ENCODE results near the gene EIF5A. TPM values are rescaled to one million over a fixed set of nuclear protein-coding genes. Genes with fewer than 3 reads are reported as not detected.

The EIF5A gene
- total and polyA plus RNA-seq, 4 donors: 179 to 506 (median 302) TPM

- 56% methylated on average over 4 of the region's 4 CpGs for WGBS
Observed at GRCh38 chr17:7263801-7264078, 43.7 kb upstream of the EIF5A start.

GRCh38 chr17:7266784-7267183 is 40.6 kb upstream of the EIF5A start:
- H3K4me1 ChIP-seq (ENCODE audit: control insufficient read depth in 4 of 4, insufficient read depth in 4 of 4, low read length in 3 of 4): peaks cover 4 to 19% (median 12%) of the 10 kb centered on the region in 4 donors
- H3K4me3 ChIP-seq (ENCODE audit: low read depth in 1 of 3, low read length in 3 of 3): no peak overlapping the region
- H3K9me3 ChIP-seq (ENCODE audit: control insufficient read depth in 4 of 4, low read length in 3 of 4): no peaks in the 10 kb centered on the region
- H3K36me3 ChIP-seq (ENCODE audit: control insufficient read depth in 4 of 4, insufficient read depth in 3 of 4, low read depth in 1 of 4, low read length in 3 of 4): no peaks in the 10 kb centered on the region
- WGBS: 77% methylated on average over 1 of the region's 1 CpG
- H3K9ac ChIP-seq (ENCODE audit: low read depth in 1 of 2, low read length in 2 of 2): no peak overlapping the region
- no peaks in the 10 kb centered on the region for H3K27me3 ChIP-seq (ENCODE audit: control insufficient read depth in 4 of 4, insufficient read depth in 4 of 4, low read length in 3 of 4)
- no peak overlapping the region for H3K27ac ChIP-seq (ENCODE audit: low read depth in 1 of 2, low read length in 2 of 2)
- DNase-seq (ENCODE audit: low spot score): no peak
- TF ChIP-seq HNF4G (IDR thresholded peaks at IDR 0.05) (no peak), SP1 (IDR thresholded peaks at IDR 0.05) (no peak), REST (IDR thresholded peaks at IDR 0.05) (no peak), HNF4A (conservative IDR thresholded peaks at IDR 0.05) (no peak), JUND (IDR thresholded peaks at IDR 0.05) (no peak), RXRA (IDR thresholded peaks at IDR 0.05) (no peak), FOXA2 (IDR thresholded peaks at IDR 0.05) (no peak), YY1 (IDR thresholded peaks at IDR 0.05) (no peak), CTCF (IDR thresholded peaks at IDR 0.05; ENCODE audit: low read depth, low read length, missing input control) (no peak), TAF1 (conservative IDR thresholded peaks at IDR 0.05) (no peak), EGR1 (IDR thresholded peaks at IDR 0.05; ENCODE audit: low read depth in 2 of 2) (no peak)
- TF ChIP-seq, protein P1, sequence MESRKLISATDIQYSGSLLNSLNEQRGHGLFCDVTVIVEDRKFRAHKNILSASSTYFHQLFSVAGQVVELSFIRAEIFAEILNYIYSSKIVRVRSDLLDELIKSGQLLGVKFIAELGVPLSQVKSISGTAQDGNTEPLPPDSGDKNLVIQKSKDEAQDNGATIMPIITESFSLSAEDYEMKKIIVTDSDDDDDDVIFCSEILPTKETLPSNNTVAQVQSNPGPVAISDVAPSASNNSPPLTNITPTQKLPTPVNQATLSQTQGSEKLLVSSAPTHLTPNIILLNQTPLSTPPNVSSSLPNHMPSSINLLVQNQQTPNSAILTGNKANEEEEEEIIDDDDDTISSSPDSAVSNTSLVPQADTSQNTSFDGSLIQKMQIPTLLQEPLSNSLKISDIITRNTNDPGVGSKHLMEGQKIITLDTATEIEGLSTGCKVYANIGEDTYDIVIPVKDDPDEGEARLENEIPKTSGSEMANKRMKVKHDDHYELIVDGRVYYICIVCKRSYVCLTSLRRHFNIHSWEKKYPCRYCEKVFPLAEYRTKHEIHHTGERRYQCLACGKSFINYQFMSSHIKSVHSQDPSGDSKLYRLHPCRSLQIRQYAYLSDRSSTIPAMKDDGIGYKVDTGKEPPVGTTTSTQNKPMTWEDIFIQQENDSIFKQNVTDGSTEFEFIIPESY (IDR thresholded peaks at IDR 0.05): no peak
- TF ChIP-seq, protein P2, sequence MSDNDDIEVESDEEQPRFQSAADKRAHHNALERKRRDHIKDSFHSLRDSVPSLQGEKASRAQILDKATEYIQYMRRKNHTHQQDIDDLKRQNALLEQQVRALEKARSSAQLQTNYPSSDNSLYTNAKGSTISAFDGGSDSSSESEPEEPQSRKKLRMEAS (IDR thresholded peaks at IDR 0.05): no peak

More at GRCh38 chr17:7263801-7264078, 43.7 kb upstream of the EIF5A start:
- H3K27me3 ChIP-seq (ENCODE audit: control insufficient read depth in 4 of 4, insufficient read depth in 4 of 4, low read length in 3 of 4): no peaks in the 10 kb centered on the region
- TF ChIP-seq CTCF (IDR thresholded peaks at IDR 0.05; ENCODE audit: low read depth, low read length, missing input control) (no peak), RXRA (IDR thresholded peaks at IDR 0.05) (no peak)
- no peaks in the 10 kb centered on the region for H3K36me3 ChIP-seq (ENCODE audit: control insufficient read depth in 4 of 4, insufficient read depth in 3 of 4, low read depth in 1 of 4, low read length in 3 of 4)
- H3K27ac ChIP-seq (ENCODE audit: low read depth in 1 of 2, low read length in 2 of 2): no peak overlapping the region
- no peak overlapping the region for H3K9ac ChIP-seq (ENCODE audit: low read depth in 1 of 2, low read length in 2 of 2)
- H3K4me1 ChIP-seq (ENCODE audit: control insufficient read depth in 4 of 4, insufficient read depth in 4 of 4, low read length in 3 of 4): peaks cover 7 to 43% (median 23%) of the 10 kb centered on the region in 4 donors
- no peak overlapping the region for H3K4me3 ChIP-seq (ENCODE audit: low read depth in 1 of 3, low read length in 3 of 3)
- no peak for DNase-seq (ENCODE audit: low spot score)
- H3K9me3 ChIP-seq (ENCODE audit: control insufficient read depth in 4 of 4, low read length in 3 of 4): no peaks in the 10 kb centered on the region
